Subcutaneous adipose tissue (tissue), 4 donors: ENCODE data around the gene GFRA1. TPM values are rescaled to one million over a fixed set of nuclear protein-coding genes. Genes with fewer than 3 reads are reported as not detected.

Source experiments
- CTCF ChIP-seq: fragments of 450-650 bp; IDR thresholded peaks from one replicate; pipeline ENCODE4 v1.5.1; 2016; ENCODE audit warnings: low read depth, mild to moderate bottlenecking, control low read depth, antibody characterized with exemption, moderate library complexity
- total RNA-seq, 4 donors: library from RNA; depleted of rRNA; stranded (reverse); fragments of >200 nt; gene quantifications; one replicate each; pipeline ENCODE4 v1.1.0, GENCODE V29; 2016

GFRA1 gene
- total RNA-seq, 4 donors from 2014 or later = 47.8 to 152 (median 69.4) TPM

GRCh38 chr10:116024271-116024878 is 248.6 kb downstream of the GFRA1 start:
- TF ChIP-seq CTCF = no peak

- no peak for TF ChIP-seq CTCF
These were observed 255.6 kb downstream of the GFRA1 start for GRCh38 chr10:116017405-116017804.

GRCh38 chr10:116015583-116016333 is 257.2 kb downstream of the GFRA1 start:
- no peak for TF ChIP-seq CTCF

GRCh38 chr10:116014871-116015582 is 258.0 kb downstream of the GFRA1 start:
- no peak for TF ChIP-seq CTCF

- TF ChIP-seq CTCF = no peak
These were observed 258.7 kb downstream of the GFRA1 start for GRCh38 chr10:116014326-116014725.

- no peak for TF ChIP-seq CTCF
These were observed 261.1 kb downstream of the GFRA1 start for GRCh38 chr10:116011929-116012328.

- TF ChIP-seq CTCF = no peak
These were observed 265.6 kb downstream of the GFRA1 start for GRCh38 chr10:116007256-116007891.
